NCI-H1092 (cell line): ENCODE measurements around the gene FAM167B.
A peak's percentile ranks its signal among the peaks of the same experiment; 100 is the strongest.
"Not testable (repeated sequence)": the region's sequence is repeated elsewhere in the genome, so short reads cannot be mapped to it uniquely, and the experiment has no call there.

Experiments used
- DNase-seq: peaks from one replicate; lab custom pipeline; 2025; lab: John Stamatoyannopoulos, UW

FAM167B gene

GRCh38 chr1:32263236-32263593 lies 16.2 kb downstream of the FAM167B start:
- not testable (repeated sequence) for DNase-seq

DNA sequence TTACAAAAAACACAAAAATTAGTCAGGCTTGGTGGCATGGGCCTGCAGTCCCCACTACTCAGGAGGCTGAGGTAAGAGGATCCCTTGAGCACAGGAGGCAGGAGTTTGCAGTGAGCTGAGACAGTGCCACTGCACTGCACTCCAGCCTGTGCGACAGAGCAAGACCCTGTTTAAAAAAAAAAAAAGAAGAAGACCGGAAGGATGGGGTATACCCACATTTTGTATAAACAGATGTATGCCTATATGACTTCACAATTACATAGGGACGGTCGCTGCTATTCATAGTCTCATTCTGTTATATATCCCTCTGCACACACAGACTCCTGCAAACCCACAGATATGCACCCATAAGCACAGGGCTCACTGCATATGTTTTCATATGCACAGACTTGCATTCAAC lies 16.7 kb downstream of the FAM167B start:
- no peak for DNase-seq

DNA sequence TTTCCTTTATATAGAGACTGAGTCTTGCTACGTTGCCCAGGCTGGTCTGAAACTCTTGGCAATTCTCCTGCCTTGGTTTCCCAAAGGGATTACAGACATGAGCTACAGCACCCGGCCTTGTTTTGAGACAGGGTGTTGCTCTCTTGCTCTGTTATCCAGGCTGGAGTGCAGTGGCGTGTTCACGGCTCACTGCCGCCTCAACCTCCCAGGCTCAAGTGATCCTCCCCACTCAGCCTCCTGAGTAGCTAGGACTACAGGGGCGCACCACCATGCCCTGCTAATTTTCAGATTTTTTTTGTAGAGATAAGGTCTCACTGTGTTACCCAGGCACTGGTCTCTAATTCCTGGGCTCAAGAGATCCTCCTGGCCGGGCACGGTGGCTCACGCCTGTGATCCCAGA lies 18.8 kb downstream of the FAM167B start:
- no peak for DNase-seq

- no peak for DNase-seq
Observed at GRCh38 chr1:32266921-32267591, 20.0 kb downstream of the FAM167B start.

DNA sequence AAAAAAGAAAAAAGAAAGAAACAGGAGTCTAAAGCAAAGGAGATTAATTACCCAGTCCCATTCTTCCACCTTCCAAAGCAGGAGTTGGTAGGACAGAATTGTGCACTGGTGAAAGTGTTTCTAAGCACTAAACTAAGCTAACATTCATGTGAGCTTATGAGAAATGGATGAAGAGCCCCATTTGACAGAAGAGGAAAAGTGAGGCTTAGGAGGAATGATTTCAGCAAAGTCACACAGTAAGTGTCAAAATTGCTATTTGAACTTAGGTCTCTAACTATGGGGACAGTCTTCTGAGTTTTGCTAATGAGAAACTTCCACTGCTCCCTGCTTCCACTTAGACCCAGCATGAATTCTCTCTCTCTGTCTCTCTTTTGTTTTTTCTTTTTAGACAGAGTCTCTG lies 22.7 kb downstream of the FAM167B start:
- DNase-seq, result no peak

DNA sequence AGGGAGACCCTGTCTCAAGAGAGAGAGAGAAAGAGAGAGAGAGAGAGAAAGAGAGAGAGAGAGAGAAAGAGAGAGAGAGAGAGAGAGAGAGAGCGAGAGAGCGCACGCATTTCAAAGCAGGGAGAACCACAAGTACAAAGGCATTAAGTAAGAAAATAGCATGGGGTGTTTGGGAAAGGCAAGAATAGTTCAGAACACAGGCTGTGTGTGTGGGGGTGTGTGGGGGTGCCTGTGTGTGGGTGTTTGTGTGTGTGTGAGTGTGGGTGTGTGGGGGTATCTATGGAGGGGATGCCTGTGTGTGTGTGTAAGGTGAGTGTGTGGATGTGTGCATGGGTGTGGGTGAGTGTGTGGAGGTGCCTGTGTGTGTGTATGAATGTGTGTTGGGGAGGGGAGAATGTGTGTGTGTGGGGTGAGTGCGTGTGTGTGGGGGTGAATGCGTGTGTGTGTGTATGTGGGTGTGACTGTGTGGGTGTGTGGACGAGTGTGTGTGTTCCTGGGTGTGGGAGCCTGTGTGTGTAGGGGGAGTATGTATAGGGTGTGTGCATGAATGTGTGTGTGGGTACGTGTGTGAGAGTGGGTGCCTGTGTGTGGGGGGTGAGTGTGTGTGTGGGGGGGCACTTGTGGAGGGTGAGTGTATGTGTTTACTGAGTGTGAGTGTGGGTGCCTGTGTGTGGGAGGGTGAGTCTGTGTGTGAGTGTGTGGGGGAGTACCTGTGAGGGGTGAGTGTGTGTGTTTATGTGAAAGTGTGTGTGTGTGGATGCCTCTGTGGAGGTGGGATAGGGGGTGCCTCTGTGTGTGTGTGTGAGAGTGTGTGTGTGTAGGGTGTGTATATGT lies 25.8 kb downstream of the FAM167B start:
- DNase-seq, result no peak

GRCh38 chr1:32273391-32274208 lies 26.6 kb downstream of the FAM167B start:
- DNase-seq, result no peak

DNA sequence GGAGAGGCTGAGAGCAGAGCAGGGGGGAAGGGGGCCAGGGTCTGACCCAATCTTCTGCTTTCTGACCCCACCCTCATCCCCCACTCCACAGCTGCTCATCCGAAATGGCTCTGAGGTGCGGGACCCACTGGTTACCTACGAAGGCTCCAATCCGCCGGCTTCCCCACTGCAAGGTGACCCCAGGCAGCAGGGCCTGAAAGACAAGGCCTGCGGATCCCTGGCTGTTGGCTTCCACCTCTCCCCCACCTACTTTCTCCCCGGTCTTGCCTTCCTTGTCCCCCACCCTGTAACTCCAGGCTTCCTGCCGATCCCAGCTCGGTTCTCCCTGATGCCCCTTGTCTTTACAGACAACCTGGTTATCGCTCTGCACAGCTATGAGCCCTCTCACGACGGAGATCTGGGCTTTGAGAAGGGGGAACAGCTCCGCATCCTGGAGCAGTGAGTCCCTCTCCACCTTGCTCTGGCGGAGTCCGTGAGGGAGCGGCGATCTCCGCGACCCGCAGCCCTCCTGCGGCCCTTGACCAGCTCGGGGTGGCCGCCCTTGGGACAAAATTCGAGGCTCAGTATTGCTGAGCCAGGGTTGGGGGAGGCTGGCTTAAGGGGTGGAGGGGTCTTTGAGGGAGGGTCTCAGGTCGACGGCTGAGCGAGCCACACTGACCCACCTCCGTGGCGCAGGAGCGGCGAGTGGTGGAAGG lies 27.8 kb downstream of the FAM167B start:
- no peak for DNase-seq

DNA sequence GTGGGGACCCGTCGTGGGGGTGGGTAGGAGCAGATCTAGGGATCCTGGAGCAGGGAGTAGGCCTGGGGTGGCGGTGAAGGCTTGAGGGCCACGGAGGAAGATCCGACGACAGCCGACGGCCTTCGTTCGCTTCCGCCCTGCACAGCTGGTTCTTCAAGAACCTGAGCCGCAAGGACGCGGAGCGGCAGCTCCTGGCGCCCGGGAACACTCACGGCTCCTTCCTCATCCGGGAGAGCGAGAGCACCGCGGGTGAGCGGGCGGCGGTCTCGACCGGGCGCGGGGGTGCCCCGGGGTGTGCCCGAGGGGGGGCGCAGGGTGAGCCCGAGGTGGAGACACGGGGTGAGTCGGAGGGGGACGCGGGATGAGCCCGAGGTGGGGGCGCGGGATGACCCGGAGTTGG lies 28.4 kb downstream of the FAM167B start:
- no peak for DNase-seq

- no peak for DNase-seq
Observed at GRCh38 chr1:32276032-32276782, 29.2 kb downstream of the FAM167B start.

DNA sequence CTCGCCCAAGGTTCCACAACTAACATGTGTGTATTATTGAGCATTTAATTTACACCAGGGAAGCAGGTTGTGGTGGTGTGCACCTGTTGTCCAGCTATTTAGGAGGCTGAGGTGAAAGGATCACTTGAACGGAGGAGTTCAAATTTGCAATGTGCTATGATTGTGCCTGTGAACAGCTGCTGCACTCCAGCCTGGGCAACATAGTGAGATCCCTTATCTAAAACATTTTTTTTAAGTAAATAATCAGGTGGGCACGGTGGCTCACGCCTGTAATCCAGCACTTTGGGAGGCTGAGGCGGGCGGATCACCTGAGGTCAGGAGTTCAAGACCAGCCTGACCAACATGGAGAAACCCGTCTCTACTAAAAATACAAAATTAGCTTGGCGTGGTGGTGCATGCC lies 37.8 kb downstream of the FAM167B start:
- DNase-seq, result not testable (repeated sequence)

GRCh38 chr1:32285658-32286057 lies 38.6 kb downstream of the FAM167B start:
- DNase-seq, result no peak

GRCh38 chr1:32286763-32287162 lies 39.7 kb downstream of the FAM167B start:
- no peak for DNase-seq

GRCh38 chr1:32289256-32289655 lies 42.2 kb downstream of the FAM167B start:
- DNase-seq, result no peak

- DNase-seq, result no peak
Observed at GRCh38 chr1:32291145-32291707, 44.2 kb downstream of the FAM167B start.

GRCh38 chr1:32291708-32292538 lies 44.9 kb downstream of the FAM167B start, which contains the start of gene HDAC1:
TSS of gene HDAC1 (plus strand) at chr1:32292083. CDS start at chr1:32292170, 87 bp downstream.
- DNase-seq, result peak; percentile 92

- not testable (repeated sequence) for DNase-seq
Observed at GRCh38 chr1:32298211-32298610, 51.2 kb downstream of the FAM167B start.
